Muscle of back (tissue), 13 donors: ENCODE data around the gene CHCHD6. TPM values are rescaled to one million over a fixed set of nuclear protein-coding genes. Genes with fewer than 3 reads are reported as not detected.

Source experiments
- DNase-seq, 3 donors: peaks; one replicate each; pipeline versions ENCODE4 v3.0.0 to v3.0.0-alpha.2; 2013
- long read RNA-seq, 9 donors: transcript quantifications; one replicate each; lab custom pipeline, GENCODE V29; 2026
- polyA plus RNA-seq, 10 donors: library from polyadenylated mRNA; unstranded; fragments of 120-200 nt; gene quantifications; one replicate each; pipeline ENCODE4 v1.2.1, GENCODE V29; 2013; ENCODE audit not compliant: insufficient read length in 10 of 10

The CHCHD6 gene, protein sequence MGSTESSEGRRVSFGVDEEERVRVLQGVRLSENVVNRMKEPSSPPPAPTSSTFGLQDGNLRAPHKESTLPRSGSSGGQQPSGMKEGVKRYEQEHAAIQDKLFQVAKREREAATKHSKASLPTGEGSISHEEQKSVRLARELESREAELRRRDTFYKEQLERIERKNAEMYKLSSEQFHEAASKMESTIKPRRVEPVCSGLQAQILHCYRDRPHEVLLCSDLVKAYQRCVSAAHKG
- 10 to 100 TPM in 1 of 10 donors, 1 to 10 TPM in 9; 5.3 to 13.7 (median 8.0) TPM for polyA plus RNA-seq
- long read RNA-seq, donor 1, partial matches to known transcripts, result 0 of 3 reads
- long read RNA-seq, donor 1, other reads (novel, unspliced or antisense), result 0 of 3 reads
- long read RNA-seq, donor 2, partial matches to known transcripts, result 0 of 1 reads
- long read RNA-seq, donor 2, other reads (novel, unspliced or antisense), result 0 of 1 reads
- long read RNA-seq, donor 3, result 0 reads
- long read RNA-seq, donor 4, partial matches to known transcripts, result 0 of 5 reads
- long read RNA-seq, donor 4, other reads (novel, unspliced or antisense), result 0 of 5 reads
- long read RNA-seq, donor 5, partial matches to known transcripts, result 0 of 3 reads
- long read RNA-seq, donor 5, other reads (novel, unspliced or antisense), result 0 of 3 reads
- long read RNA-seq, donor 6, partial matches to known transcripts, result 0 of 5 reads
- long read RNA-seq, donor 6, other reads (novel, unspliced or antisense), result 0 of 5 reads
- long read RNA-seq, donor 7, partial matches to known transcripts, result 0 of 3 reads
- long read RNA-seq, donor 7, other reads (novel, unspliced or antisense), result 0 of 3 reads
- long read RNA-seq, donor 8, partial matches to known transcripts, result 0 of 3 reads
- long read RNA-seq, donor 8, other reads (novel, unspliced or antisense), result 0 of 3 reads
- long read RNA-seq, donor 9, result 0 reads

DNA sequence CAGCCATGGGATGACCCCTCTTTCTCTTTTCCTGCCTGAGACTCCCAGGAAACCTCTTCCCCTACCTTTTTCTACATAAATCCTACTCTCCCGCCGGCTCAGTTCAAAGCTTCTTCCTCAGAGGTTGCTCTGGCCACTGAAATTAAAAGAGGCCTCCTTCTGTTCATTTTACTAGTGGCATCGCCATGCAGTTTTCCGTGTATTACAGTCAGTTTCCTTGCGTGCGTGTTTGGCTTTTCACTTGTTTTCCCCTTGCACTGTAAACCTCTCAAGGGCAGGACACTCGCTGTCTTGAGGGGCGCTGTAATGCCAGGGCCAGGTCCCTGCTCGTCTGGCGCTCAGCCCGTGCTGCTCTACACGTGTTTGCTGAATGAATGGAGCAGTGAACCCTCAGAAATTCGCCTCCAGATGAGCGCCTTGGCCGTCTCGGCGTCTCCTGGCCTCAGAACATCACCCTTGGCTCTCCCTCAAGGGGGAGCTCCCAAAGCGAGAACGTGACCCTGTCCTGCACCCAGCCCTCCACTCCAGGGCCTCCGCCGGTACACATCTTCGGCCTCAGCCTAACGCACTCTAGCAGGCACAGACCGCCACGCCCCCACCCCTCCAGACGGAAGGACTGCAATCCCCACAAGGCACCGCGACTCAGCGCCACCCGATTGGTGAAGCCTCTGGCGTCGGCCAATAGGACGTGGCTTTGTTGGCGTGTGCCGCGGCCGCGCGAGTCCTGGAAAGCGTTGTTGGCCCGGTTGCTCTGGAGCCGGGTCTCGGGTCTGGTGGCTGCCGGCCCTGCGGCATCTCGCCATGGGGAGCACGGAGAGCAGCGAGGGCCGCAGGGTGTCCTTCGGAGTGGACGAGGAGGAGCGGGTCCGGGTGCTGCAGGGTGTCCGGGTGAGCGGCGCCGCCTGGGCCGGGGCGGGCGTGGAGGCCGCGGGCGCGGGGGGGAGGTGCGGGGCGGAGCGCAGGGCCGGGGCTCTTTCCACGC lies at the start of gene CHCHD6:
Gene CHCHD6, plus strand, starts transcription at position 729 of the 982 bp plus-strand sequence. Its CDS starts 73 bp downstream, at position 802.
- DNase-seq, result peak; percentile 95 to 98 (median 96)

DNA sequence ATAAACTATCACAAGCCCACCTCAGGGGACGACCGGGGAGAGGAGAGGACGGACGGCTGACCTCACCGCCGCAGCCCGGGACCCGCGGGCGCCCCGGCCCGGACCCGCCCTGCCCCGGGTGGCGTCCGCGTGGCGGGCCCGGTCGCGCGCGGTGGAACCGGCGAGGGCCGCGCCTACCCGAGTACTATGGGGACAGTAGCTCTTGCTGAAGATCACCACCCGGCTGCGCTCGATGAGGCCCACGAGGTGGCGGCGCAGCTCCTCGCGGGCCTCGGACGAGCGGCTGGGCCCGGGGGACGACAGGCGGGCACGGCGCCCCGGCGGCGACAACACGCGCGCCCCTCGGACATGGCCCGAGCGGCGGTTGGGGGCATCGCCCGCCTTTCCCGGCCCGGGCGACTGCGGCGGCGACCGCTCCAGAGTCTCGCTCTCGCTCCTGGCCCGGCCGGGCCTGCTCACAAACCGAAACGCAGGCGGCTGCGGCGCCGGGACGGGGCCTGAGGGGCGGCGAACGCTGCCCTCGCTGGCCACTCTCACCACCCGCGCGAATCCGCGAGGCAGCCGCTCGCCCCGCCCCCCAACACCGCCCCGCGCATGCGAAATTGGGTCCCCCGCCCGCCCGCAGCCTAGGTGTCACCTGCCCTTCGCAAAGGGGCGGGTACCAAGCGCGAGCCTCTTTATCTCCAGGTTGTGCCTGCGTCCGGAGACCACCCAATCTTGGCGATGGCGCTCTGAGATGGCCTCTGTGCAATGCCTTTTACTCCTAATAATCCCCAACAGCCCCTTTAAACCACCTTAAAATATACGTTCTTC lies 49.3 kb upstream of the CHCHD6 start, which contains the start of gene TXNRD3:
Gene TXNRD3, minus strand, starts transcription at position 554 of the 813 bp plus-strand sequence.
- peak; percentile 50 to 88 (median 71) for DNase-seq

GRCh38 chr3:126655887-126656286 lies 48.2 kb upstream of the CHCHD6 start:
- DNase-seq, result no peak

GRCh38 chr3:126656371-126657134 lies 47.5 kb upstream of the CHCHD6 start:
- no peak for DNase-seq

DNA sequence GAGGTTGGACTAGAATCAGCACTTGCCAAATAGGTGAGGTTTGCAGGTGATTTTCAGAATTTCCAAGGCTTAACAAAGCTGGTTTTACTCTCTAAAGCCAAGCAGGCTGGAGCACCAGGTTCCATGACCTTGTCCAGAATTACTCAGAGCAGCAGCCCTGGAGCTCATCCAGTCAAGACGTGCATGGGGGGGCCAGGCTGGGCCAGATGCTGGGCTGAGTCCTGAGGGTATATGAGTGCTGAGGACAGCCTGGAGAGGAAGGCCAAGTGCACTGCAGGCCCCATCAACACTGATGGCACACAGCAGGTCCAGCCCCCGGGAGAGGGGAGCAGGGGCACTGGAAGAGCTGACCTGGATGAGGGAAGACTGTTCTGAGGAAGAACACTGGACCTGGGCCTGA lies 46.1 kb upstream of the CHCHD6 start:
- DNase-seq, result no peak

DNA sequence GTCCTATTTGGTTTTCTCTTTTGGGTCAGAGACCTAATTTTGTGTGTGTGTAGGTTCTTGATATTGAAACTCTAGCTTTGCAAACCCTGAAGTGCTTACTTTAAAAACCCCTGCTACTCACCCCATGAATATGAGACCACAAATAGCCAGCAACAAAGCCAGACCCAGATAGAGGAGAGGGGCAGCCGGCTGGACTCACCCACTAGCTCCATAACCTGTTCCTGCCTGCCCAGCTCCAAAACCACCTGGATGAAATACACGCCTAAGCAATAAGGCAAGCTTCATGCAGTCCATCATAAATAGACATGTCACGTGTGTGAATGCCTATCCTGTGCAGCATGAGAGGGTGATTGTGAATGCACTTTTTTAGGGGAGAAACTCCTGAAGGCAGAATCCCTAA lies 45.5 kb upstream of the CHCHD6 start:
- no peak for DNase-seq

- no peak for DNase-seq
These were observed 43.8 kb upstream of the CHCHD6 start for GRCh38 chr3:126659915-126660886.

DNA sequence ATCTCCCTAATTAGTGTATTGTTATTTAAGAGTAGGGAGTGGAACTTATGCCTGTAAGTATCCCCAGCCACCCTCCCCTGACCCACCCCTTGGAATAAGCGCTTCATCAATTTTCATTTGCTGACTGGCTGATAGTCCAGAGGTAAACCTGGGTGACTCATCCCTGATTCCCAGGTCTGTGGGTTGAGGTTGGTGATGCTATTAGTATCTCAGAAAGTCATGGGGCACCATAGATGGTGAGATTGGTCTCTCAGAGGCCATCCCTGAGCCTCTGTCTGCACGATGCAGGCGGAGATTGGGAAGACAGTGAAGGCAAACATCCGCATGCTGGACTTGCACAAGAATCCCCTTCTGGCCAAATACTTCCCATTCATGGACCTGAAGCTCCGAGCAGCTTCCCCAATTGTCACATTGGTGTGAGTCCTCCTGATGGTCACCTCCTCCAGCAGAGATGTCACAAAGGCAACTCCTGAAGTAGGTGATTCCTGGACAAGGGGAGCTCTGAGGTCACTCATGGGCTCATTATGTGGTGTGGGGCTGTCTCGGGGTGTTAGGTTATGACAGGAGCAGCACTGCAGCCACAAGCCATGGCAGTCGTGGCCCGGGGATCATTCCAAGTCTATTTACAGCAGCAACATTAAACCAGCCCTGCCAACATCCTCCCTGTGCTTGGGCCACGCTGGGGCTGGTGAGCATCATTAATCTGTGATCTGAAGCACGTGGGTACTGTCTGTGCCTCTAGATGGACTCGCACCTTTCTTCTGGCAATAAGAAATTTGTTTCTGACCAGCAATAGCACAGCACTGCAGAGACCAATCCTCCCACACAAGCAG lies 42.3 kb upstream of the CHCHD6 start:
- no peak for DNase-seq

DNA sequence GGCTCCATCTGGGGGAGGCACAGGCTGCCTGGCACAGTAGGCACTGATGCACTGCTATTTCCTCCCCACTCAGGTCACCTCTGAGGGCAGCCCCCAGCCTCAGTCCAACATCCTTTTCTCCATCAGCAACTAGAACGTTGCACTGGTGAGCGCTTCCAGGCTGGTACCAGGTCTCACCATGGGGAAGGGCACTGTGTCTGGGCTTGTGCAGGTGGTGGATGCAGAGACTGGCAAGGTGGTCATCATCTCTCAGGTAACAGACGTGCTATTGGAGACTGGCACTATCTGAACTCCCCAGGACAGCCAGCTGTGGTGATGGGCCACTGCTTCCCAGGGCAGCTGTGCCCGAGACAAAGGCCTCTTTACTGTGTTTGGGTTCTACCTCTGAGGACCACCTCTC lies 40.8 kb upstream of the CHCHD6 start:
- DNase-seq, result no peak

GRCh38 chr3:126663750-126664149 lies 40.3 kb upstream of the CHCHD6 start:
- DNase-seq, result no peak

DNA sequence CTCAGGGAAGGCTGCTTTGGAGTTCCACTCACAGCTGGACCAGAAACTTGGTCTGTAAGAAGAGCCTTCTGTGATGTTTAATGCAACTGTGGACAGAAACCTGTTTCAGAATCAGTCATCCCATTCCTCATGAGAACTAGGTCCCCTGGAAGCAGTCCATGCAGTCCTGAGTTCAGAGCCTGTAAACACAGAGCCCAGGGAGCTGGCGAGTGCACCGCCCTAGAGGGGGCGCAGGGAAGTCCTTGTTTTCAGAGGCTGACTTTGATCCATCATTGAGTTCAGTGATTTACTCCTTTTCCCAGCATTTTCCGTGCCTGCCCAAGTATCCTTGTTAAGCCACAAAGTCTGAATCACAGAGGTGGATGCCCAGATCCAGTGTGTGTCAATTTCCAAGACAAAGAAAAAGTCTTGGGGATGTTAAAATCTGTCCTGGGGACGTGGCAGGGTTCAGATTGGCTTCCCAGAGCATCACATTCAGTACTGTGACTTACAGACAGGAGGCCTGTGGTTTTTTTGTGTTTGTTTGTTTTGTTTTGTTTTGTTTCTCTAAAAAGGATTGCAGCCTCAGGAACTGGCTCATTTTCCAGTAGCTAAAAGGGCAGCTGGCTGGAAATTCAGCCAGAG lies 39.3 kb upstream of the CHCHD6 start:
- DNase-seq, result no peak

GRCh38 chr3:126665221-126665936 lies 38.7 kb upstream of the CHCHD6 start:
- DNase-seq, result no peak

DNA sequence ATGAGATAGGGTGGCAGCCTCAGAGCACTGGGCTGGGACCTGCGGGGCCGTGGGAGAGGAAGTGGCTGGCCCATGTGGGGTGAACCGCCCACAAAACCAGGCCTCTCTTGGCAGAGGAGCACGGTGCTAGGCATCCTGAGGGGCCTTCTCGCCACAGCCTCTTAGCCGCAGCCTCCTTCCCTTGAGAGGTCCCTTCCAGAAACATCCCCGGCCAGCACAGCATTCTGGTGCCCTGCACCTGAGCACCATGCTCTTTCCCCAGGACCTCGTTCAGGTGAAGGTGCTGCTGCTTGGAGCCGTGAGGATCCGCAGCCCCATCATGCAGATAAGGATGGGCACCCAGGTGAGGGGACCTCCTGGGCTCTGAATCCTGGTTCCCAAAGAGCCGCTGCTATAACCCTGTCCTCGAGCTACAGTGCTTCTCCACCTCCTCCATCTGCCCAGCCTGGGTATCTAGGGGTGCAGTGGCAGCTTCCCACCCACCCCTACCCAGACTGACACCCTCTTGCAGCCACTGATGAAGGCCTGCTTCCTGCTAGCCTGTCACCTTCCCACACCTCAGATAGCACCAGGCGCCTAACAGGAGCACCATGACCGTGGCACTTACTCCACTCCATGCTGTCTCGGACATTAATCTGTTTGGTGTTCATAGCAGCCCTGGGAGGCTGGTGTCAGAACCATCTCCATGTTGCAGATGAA lies 37.9 kb upstream of the CHCHD6 start:
- DNase-seq, result no peak

DNA sequence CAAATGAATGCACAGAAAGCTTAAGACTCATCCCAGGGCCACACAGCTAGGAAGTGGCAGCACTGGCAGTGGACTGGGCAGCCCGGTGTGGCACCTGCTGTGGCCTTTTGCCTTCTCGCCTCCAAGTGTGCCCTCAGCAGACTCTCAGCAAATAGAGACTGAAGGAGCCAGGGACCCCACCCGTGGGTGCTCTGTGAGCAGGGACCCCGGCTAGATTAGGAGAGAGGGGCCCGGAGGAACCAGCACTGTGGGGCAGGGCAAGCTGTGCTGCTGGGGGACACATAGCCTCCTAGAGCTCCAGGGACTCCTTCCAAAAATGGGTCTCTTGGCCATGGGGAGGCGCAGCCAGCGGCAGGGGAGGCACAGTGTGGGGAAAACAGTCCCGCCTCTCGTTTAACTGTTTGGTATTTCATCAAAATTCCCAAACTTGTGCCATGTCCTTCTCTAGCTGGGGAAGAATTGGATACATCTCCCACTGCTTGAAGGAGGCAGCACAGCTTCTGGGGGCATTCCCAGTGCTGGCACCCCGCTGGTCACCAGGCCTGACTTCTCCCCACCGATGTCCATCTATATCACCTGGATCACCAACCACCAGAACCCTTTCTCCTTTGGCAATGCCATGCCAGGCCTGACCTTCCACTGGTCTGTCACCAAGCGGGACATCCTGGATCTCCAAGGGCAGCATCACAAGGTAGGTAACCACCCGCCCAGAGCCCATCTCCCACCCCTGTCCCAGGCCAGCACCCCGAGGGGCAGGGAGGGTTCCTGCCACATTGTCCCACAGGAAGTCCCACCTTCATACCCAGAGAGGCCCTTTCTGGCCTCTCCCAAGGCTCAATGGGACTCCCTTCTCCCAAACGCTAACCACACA lies 37.1 kb upstream of the CHCHD6 start:
- DNase-seq, result no peak
